Heart left ventricle (tissue), 16 donors: ENCODE results near the gene KCNK17. TPM values are rescaled to one million over a fixed set of nuclear protein-coding genes. Genes with fewer than 3 reads are reported as not detected.
A peak's percentile ranks its signal among the peaks of the same experiment; 100 is the strongest.

Experiments used
- ATAC-seq, 4 donors: fragments of 200-7000 bp; cut with Tn5 transposase; one replicate each; pipeline ENCODE4 v1.9.1; 2020 to 2022; ENCODE audit warnings: moderate library complexity in 4 of 4, mild to moderate bottlenecking in 3 of 4, moderate number of reproducible peaks in 1 of 4
- DNase-seq, 5 donors: peaks; one replicate each; pipeline ENCODE4 v3.0.0-alpha.2; 2020
- H3K27ac ChIP-seq, 12 donors: fragments of 200-600 bp; sonication (generic) in 4 of 12; one replicate each; pipeline versions ENCODE4 v1.5.0 to v1.8.0; 2016 to 2022; ENCODE audit warnings: mild to moderate bottlenecking in 2 of 12
- H3K27me3 ChIP-seq, 9 donors: fragments of 200-600 bp; sonication (generic) in 2 of 9; one replicate each; pipeline versions ENCODE4 v1.5.1 to v1.8.0; 2016 to 2022; ENCODE audit warnings: mild to moderate bottlenecking in 3 of 9
- H3K36me3 ChIP-seq, 9 donors: fragments of 200-600 bp; sonication (generic) in 2 of 9; one replicate each; pipeline versions ENCODE4 v1.5.0 to v1.8.0; 2018 to 2022; ENCODE audit warnings: mild to moderate bottlenecking in 2 of 9
- H3K4me1 ChIP-seq, 12 donors: fragments of 200-600 bp; sonication (generic) in 4 of 12; one replicate each; pipeline versions ENCODE4 v1.5.0 to v1.8.0; 2016 to 2022; ENCODE audit warnings: mild to moderate bottlenecking in 3 of 12
- H3K4me3 ChIP-seq, 12 donors: fragments of 200-600 bp; sonication (generic) in 4 of 12; one replicate each; pipeline versions ENCODE4 v1.5.0 to v1.8.0; 2017 to 2022; ENCODE audit warnings: mild to moderate bottlenecking in 9 of 12, moderate library complexity in 4 of 12
- H3K9me3 ChIP-seq, 12 donors: fragments of 200-600 bp; sonication (generic) in 4 of 12; one replicate each; pipeline versions ENCODE4 v1.5.0 to v1.8.0; 2016 to 2022; ENCODE audit warnings: mild to moderate bottlenecking in 1 of 12
- POLR2A ChIP-seq, 2 donors: fragments of 450-650 bp; IDR thresholded peaks; one replicate each; pipeline ENCODE4 v1.6.1; 2017; ENCODE audit warnings: antibody characterized with exemption in 2 of 2, mild to moderate bottlenecking in 2 of 2, moderate library complexity in 2 of 2
- WGBS, 4 donors: extraction: QIAGEN DNeasy Blood & Tissue Kit in 2 of 4; methylation state at CpG; one replicate each; pipeline versions ENCODE4 v1.1.5 to v1.1.7; 2013 to 2018; 5-methylcytosine and 5-hydroxymethylcytosine counted together
- intact Hi-C, 10 donors: fragments of 100-400 bp; cut with DNase I; formaldehyde crosslinking; loops; one replicate each; pipeline versions ENCODE4 v1.11.1 to v1.14.2; 2022
- polyA plus RNA-seq, 2 donors: library from polyadenylated mRNA; stranded (reverse); fragments of 200-250 nt; gene quantifications; one replicate each; pipeline ENCODE4 v1.2.3, GENCODE V29; 2013
- total RNA-seq, 9 donors: library from RNA; depleted of rRNA in 2 of 9; stranded (reverse); fragments of >200 nt in 2 of 9; fragmentation: NEBNext Ultra II Directional in 3 of 9; extraction: Animal tissue kit (Norgen Biotek cat#: 25700) in 3 of 9; gene quantifications; one replicate each; pipeline versions ENCODE4 v1.1.0 to v1.2.4, GENCODE V29; 2016 to 2023
- TF ChIP-seq, protein P1 (sequence below), 12 donors: fragments of 200-600 bp; sonication (generic) in 4 of 12; IDR thresholded peaks; one replicate each; pipeline versions ENCODE4 v1.5.0 to v1.8.0; 2018 to 2022; ENCODE audit warnings: antibody characterized with exemption in 12 of 12, mild to moderate bottlenecking in 5 of 12
- donor health status: ischemic (EF 13 %, LVEDD 7.1; RV severe dilation, severe dysfunction).
- donor health status: healthy with polysubstance abuse.
- donor health status: DM: no; HTN: yes; CAD: no.
- donor health status: DM: no; HTN: no; CAD: no.
- donor health status: ischemic (EF 25% LVEDD 6.9; RV normal size, moderate dysfunction).
- donor health status: ischemic (EF 25% LVEDD 5.7; RV mildly dilated, moderate dysfunction).
- donor health status: healthy.
- donor health status: DM: yes; HTN: yes; CAD: no.
- donor health status: ischemic (EF 35%, LVEDD 5.7; RV mildly dilated, moderate dysfunction).
- donor health status: nonischemic (EF 11% LVEDD 7.7; RV severe dilation, severe dysfunction).
- donor health status: DM: yes; HTN: yes; CAD: no.
- donor health status: PGD.
- donor health status: ischemic (EF 29% LVEDD 5.4; RV normal size, mild dysfunction).
- donor health status: nonischemic (EF 23%, LVEDD 6.1; RV moderate dilation, normal function).

The KCNK17 gene
- total and polyA plus RNA-seq, 11 donors, result 0.06 to 0.36 (median 0.22) TPM; not detected in 5

GRCh38 chr6:39342692-39343395 is 28.6 kb upstream of the KCNK17 start:
- ATAC-seq, result peak in 1 of 4 donors; percentile 33
- peak in 1 of 5 donors; percentile 20 for DNase-seq

DNA sequence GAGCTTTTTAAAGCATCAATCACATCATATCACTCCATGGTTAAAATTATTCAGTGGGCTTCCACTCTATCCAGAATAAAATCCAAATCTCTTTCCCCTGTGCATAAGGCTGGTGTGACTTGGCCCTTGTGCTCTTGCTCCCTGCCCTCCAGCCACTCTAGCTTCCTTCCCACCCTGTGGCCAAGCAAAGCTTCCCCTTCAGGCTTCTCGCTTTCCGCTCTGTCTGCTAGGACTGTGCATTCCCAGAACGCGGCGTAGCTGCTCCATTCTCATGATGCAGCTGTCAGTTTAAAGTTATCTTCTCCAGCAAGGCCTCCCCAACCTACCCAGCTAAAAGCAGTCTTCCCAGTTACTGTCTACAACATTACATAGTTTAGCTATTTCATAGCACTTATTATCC is 27.7 kb upstream of the KCNK17 start:
- peak in 1 of 5 donors; percentile 8 for DNase-seq
- no peak overlapping the region for H3K27ac ChIP-seq
- TF ChIP-seq, protein P1, sequence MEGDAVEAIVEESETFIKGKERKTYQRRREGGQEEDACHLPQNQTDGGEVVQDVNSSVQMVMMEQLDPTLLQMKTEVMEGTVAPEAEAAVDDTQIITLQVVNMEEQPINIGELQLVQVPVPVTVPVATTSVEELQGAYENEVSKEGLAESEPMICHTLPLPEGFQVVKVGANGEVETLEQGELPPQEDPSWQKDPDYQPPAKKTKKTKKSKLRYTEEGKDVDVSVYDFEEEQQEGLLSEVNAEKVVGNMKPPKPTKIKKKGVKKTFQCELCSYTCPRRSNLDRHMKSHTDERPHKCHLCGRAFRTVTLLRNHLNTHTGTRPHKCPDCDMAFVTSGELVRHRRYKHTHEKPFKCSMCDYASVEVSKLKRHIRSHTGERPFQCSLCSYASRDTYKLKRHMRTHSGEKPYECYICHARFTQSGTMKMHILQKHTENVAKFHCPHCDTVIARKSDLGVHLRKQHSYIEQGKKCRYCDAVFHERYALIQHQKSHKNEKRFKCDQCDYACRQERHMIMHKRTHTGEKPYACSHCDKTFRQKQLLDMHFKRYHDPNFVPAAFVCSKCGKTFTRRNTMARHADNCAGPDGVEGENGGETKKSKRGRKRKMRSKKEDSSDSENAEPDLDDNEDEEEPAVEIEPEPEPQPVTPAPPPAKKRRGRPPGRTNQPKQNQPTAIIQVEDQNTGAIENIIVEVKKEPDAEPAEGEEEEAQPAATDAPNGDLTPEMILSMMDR (IDR thresholded peaks at IDR 0.05), result no peak
- H3K4me3 ChIP-seq, result no peak overlapping the region
- peaks cover 0 to 5% (median 0%) of the 10 kb centered on the region in 9 donors for H3K27me3 ChIP-seq
- peaks cover 0 to 27% (median 11%) of the 10 kb centered on the region in 12 donors for H3K4me1 ChIP-seq
- intact Hi-C loops, result loop anchor here in 1 of 10 donors (10.0 kb wide), 1 partner anchor 1683 kb away; no protein-coding TSS in a partner anchor
- H3K9me3 ChIP-seq, result no peaks in the 10 kb centered on the region
- H3K36me3 ChIP-seq, result no peaks in the 10 kb centered on the region
- ATAC-seq, result peak in 1 of 4 donors; percentile 43
- WGBS, 4 donors, result 81 to 86% (median 84%) methylated on average over 5 of the region's 5 CpGs

More at GRCh38 chr6:39342692-39343395, 28.6 kb upstream of the KCNK17 start:
- no peaks in the 10 kb centered on the region for H3K9me3 ChIP-seq
- no peak for TF ChIP-seq POLR2A (IDR thresholded peaks at IDR 0.05)
- TF ChIP-seq, protein P1 (IDR thresholded peaks at IDR 0.05), result no peak
- H3K36me3 ChIP-seq, result no peaks in the 10 kb centered on the region
- H3K27ac ChIP-seq, result peak overlapping the region in 1 of 12 donors; percentile 19
- no peak overlapping the region for H3K4me3 ChIP-seq
- 66 to 74% (median 72%) methylated on average over 14 of the region's 14 CpGs for whole genome bisulfite sequencing, 4 donors
- peaks cover 0 to 27% (median 11%) of the 10 kb centered on the region in 12 donors for H3K4me1 ChIP-seq
- H3K27me3 ChIP-seq, result peaks cover 0 to 5% (median 0%) of the 10 kb centered on the region in 9 donors
- intact Hi-C loops, result loop anchor here in 1 of 10 donors (10.0 kb wide), 1 partner anchor 1682 kb away; no protein-coding TSS in a partner anchor

GRCh38 chr6:39341352-39341751 is 27.1 kb upstream of the KCNK17 start:
- Histone ChIP-seq H3K27ac (no peak overlapping the region), H3K27me3 (peaks cover 0 to 5% (median 0%) of the 10 kb centered on the region in 9 donors), H3K4me1 (peaks cover 0 to 28% (median 12%) of the 10 kb centered on the region in 12 donors), H3K4me3 (no peak overlapping the region), H3K9me3 (no peaks in the 10 kb centered on the region), H3K36me3 (no peaks in the 10 kb centered on the region)
- ATAC-seq (no peak), DNase-seq (no peak)
- intact Hi-C loops, result loop anchor here in 1 of 10 donors (10.0 kb wide), 1 partner anchor 1683 kb away; no protein-coding TSS in a partner anchor
- TF ChIP-seq, protein P1 (IDR thresholded peaks at IDR 0.05), result no peak
- no peak for TF ChIP-seq POLR2A (IDR thresholded peaks at IDR 0.05)
- WGBS, 4 donors, result 78 to 83% (median 81%) methylated on average over 3 of the region's 3 CpGs

DNA sequence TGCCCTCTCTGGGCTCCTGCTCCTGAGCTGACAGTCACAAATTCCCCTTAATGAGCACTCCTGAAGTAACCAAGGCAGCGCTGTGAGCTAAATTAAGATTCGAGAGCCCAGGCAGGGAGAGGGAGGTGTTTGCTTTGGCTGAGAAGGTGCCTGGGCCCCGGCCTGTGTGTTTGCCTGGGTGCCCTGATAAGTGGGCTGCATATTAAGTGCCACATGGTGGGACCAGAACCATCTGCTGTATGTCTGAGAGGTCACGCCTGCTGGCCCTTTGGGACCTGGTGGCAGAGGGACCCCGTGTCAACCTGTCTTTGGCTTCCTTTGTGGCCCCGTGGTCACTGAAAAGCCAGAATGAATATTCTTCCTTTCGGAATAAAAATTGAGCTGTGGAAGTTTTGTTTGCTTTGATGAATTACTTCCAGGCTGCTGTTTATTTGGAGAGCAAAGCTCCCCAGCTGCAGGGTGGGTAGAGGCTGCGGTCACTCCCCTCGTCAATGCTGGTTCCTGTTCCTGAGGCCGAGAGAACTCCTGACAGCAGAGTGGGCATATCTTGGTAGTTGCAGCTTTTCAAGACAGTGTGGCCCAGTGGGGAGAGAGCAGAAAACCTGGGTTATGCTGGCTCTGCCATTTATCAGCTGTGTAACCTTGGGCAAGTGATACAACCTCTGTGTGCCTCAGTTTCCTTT is 25.8 kb upstream of the KCNK17 start:
- Histone ChIP-seq H3K4me3 (no peak overlapping the region), H3K27ac (peak overlapping the region in 1 of 12 donors; percentile 19), H3K9me3 (no peaks in the 10 kb centered on the region), H3K36me3 (no peaks in the 10 kb centered on the region), H3K4me1 (peaks cover 0 to 36% (median 17%) of the 10 kb centered on the region in 12 donors), H3K27me3 (peaks cover 0 to 5% (median 0%) of the 10 kb centered on the region in 9 donors)
- peak; percentile 47 to 73 (median 63) for ATAC-seq
- TF ChIP-seq POLR2A (IDR thresholded peaks at IDR 0.05), result no peak
- TF ChIP-seq, protein P1 (IDR thresholded peaks at IDR 0.05), result no peak
- intact Hi-C loops, result loop anchor here in 1 of 10 donors (10.0 kb wide), 1 partner anchor 1685 kb away; no protein-coding TSS in a partner anchor
- WGBS, 4 donors, result 34 to 54% (median 41%) methylated on average over 10 of the region's 10 CpGs
- peak in 2 of 5 donors; percentile 27 to 40 for DNase-seq
